Mesendoderm (in vitro differentiated cells): ENCODE measurements around the gene VPS4B.

ENCODE experiments used
- DNase-seq: peaks from one replicate; pipeline ENCODE4 v3.0.0; 2013
- H2AK5ac ChIP-seq: 2 replicates; pipeline ENCODE4 v1.6.1; 2013; ENCODE audit warnings: low read length, inconsistent platforms
- H2BK120ac ChIP-seq: 2 replicates; pipeline ENCODE4 v1.6.1; 2013; ENCODE audit warnings: low read depth, mild to moderate bottlenecking, low read length, moderate library complexity, mixed read lengths
- H2BK15ac ChIP-seq: replicated peaks from 2 replicates; pipeline ENCODE4 v1.6.1; 2013; ENCODE audit warnings: low read depth, mild to moderate bottlenecking, moderate library complexity
- H2BK5ac ChIP-seq: 2 replicates; pipeline ENCODE4 v1.6.1; 2013; ENCODE audit warnings: low read length, inconsistent platforms
- H3K18ac ChIP-seq: 2 replicates; pipeline ENCODE4 v1.6.1; 2013; ENCODE audit warnings: mild to moderate bottlenecking, low read length, mixed read lengths
- H3K23ac ChIP-seq: one replicate; pipeline ENCODE4 v1.6.1; 2013; ENCODE audit warnings: low read length
- H3K27ac ChIP-seq: 2 replicates; pipeline ENCODE4 v1.5.1; 2013; ENCODE audit warnings: low read depth, mild to moderate bottlenecking, inconsistent platforms, low read length, moderate library complexity
- H3K27me3 ChIP-seq: 2 replicates; pipeline ENCODE4 v1.6.1; 2013; ENCODE audit warnings: low read length, control low read depth, mild to moderate bottlenecking, inconsistent platforms; ENCODE audit not compliant: insufficient read depth, poor library complexity
- H3K36me3 ChIP-seq: 2 replicates; pipeline ENCODE4 v1.6.1; 2013; ENCODE audit warnings: low read length, inconsistent platforms; ENCODE audit not compliant: control insufficient read depth, insufficient read depth
- H3K4ac ChIP-seq: one replicate; pipeline ENCODE4 v1.6.1; 2013; ENCODE audit warnings: low read depth, mild to moderate bottlenecking, low read length, moderate library complexity
- H3K4me1 ChIP-seq: 2 replicates; pipeline ENCODE4 v1.6.1; 2013; ENCODE audit warnings: low read depth, low read length, inconsistent platforms; ENCODE audit not compliant: control insufficient read depth
- H3K4me2 ChIP-seq: 2 replicates; pipeline ENCODE4 v1.6.1; 2013; ENCODE audit warnings: low read length
- H3K4me3 ChIP-seq: 2 replicates; pipeline ENCODE4 v1.5.1; 2013; ENCODE audit warnings: mild to moderate bottlenecking, low read length
- H3K56ac ChIP-seq: one replicate; pipeline ENCODE4 v1.6.1; 2013; ENCODE audit warnings: low read length
- H3K79me1 ChIP-seq: 2 replicates; pipeline ENCODE4 v1.6.1; 2013; ENCODE audit warnings: low read length, inconsistent platforms
- H3K79me2 ChIP-seq: 2 replicates; pipeline ENCODE4 v1.6.1; 2013; ENCODE audit warnings: mild to moderate bottlenecking, low read length; ENCODE audit not compliant: control insufficient read depth, insufficient read depth
- H3K9ac ChIP-seq: 2 replicates; pipeline ENCODE4 v1.6.1; 2013; ENCODE audit warnings: low read length, inconsistent platforms
- H4K5ac ChIP-seq: one replicate; pipeline ENCODE4 v1.6.1; 2013; ENCODE audit warnings: low read length
- H4K8ac ChIP-seq: one replicate; pipeline ENCODE4 v1.6.1; 2013; ENCODE audit warnings: low read depth, mild to moderate bottlenecking, control low read depth, low read length, moderate library complexity
- WGBS: extraction: QIAGEN DNeasy Blood & Tissue Kit; methylation state at CpG from one replicate; pipeline ENCODE4 v1.1.7; 2013; ENCODE audit warnings: low lambda C conversion rate, missing lambda C conversion rate; ENCODE audit not compliant: insufficient coverage; ENCODE audit errors: extremely low coverage; 5-methylcytosine and 5-hydroxymethylcytosine counted together

Gene VPS4B

GRCh38 chr18:63377275-63377980 lies 44.8 kb downstream of the VPS4B start:
- no peak overlapping the region for H2BK120ac ChIP-seq
- no peak overlapping the region for H3K4ac ChIP-seq
- no CpG with 5 or more reads among the region's 2 CpGs for WGBS
- no peaks in the 10 kb centered on the region for H3K36me3 ChIP-seq
- H3K79me1 ChIP-seq = no peaks in the 10 kb centered on the region
- no peak overlapping the region for H3K9ac ChIP-seq
- H3K4me3 ChIP-seq = no peak overlapping the region
- H3K23ac ChIP-seq = no peak overlapping the region
- H3K18ac ChIP-seq = no peak overlapping the region
- no peak overlapping the region for H2BK5ac ChIP-seq
- H3K4me1 ChIP-seq = no peaks in the 10 kb centered on the region
- no peaks in the 10 kb centered on the region for H3K27me3 ChIP-seq
- no peak overlapping the region for H3K27ac ChIP-seq
- no peak overlapping the region for H4K8ac ChIP-seq
- no peak overlapping the region for H3K56ac ChIP-seq
- H2AK5ac ChIP-seq = no peak overlapping the region
- H3K4me2 ChIP-seq = no peak overlapping the region
- H4K5ac ChIP-seq = no peak overlapping the region
- H3K79me2 ChIP-seq = no peaks in the 10 kb centered on the region
- no peak for DNase-seq
- no peak overlapping the region for H2BK15ac ChIP-seq

DNA sequence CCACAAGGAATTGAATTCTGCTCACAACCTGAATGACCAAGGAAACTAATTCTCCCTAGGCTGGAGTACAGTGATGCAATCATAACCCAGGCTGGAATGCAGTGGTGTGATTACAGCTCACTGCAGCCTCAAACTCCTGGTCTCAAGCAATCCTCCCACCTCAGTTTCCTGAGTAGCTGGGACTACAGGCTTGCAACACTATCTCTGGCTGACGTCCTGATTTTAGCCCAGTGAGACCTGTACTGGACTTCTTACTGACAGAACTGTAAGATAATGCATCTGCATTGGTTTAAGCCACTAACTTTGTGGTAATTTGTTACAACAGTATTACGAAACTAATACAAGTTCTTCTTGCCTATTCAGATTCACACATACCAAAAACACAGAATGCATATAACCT lies 45.7 kb downstream of the VPS4B start:
- H4K8ac ChIP-seq = no peak overlapping the region

GRCh38 chr18:63374540-63374939 lies 47.7 kb downstream of the VPS4B start:
- no peaks in the 10 kb centered on the region for H3K79me2 ChIP-seq
- no peak overlapping the region for H3K27ac ChIP-seq
- H4K5ac ChIP-seq = no peak overlapping the region
- no peak overlapping the region for H3K23ac ChIP-seq
- no peak overlapping the region for H3K9ac ChIP-seq
- no peak overlapping the region for H2AK5ac ChIP-seq
- no peaks in the 10 kb centered on the region for H3K27me3 ChIP-seq
- H3K56ac ChIP-seq = no peak overlapping the region
- no peak overlapping the region for H3K18ac ChIP-seq
- WGBS = no CpG with 5 or more reads among the region's 1 CpG
- H3K4me2 ChIP-seq = no peak overlapping the region
- H3K4me1 ChIP-seq = no peaks in the 10 kb centered on the region
- no peak overlapping the region for H3K4ac ChIP-seq
- H2BK120ac ChIP-seq = no peak overlapping the region
- no peak overlapping the region for H2BK5ac ChIP-seq
- H4K8ac ChIP-seq = no peak overlapping the region
- H3K36me3 ChIP-seq = no peaks in the 10 kb centered on the region
- no peak overlapping the region for H3K4me3 ChIP-seq
- DNase-seq = no peak
- H3K79me1 ChIP-seq = no peaks in the 10 kb centered on the region
- no peak overlapping the region for H2BK15ac ChIP-seq

More for the DNA sequence above, 45.7 kb downstream of the VPS4B start:
- Histone ChIP-seq H3K79me1 (no peaks in the 10 kb centered on the region), H3K4me1 (no peaks in the 10 kb centered on the region), H3K4ac (no peak overlapping the region), H3K9ac (no peak overlapping the region), H3K27ac (no peak overlapping the region), H3K56ac (no peak overlapping the region), H3K36me3 (no peaks in the 10 kb centered on the region), H3K4me2 (no peak overlapping the region), H3K79me2 (no peaks in the 10 kb centered on the region), H3K18ac (no peak overlapping the region), H2BK120ac (no peak overlapping the region), H2AK5ac (no peak overlapping the region), H3K23ac (no peak overlapping the region), H3K4me3 (no peak overlapping the region), H4K5ac (no peak overlapping the region), H2BK5ac (no peak overlapping the region), H3K27me3 (no peaks in the 10 kb centered on the region), H2BK15ac (no peak overlapping the region)
- DNase-seq = no peak
- WGBS = no CpG with 5 or more reads among the region's 2 CpGs

DNA sequence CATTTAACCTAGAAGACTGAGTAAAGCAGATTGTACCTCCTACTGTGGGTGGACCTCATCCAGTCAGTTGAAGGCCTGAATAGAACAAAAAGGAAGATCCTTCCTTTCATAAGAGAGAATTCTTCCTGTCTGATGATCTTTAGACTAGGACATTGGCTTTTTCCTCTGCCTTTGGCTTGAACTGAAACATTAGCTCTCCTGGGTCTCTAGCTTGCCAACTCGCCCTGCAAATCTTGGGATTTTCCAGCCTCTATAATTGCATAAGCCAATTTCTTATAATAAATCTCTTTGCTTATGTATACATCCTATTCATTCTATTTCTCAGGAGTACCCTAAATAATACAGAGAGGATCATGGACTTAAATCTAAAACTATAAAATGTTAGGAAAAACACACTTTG lies 49.1 kb downstream of the VPS4B start:
- H2BK5ac ChIP-seq = no peak overlapping the region
- no peak overlapping the region for H3K9ac ChIP-seq
- no peaks in the 10 kb centered on the region for H3K4me1 ChIP-seq
- H3K18ac ChIP-seq = no peak overlapping the region
- H3K27me3 ChIP-seq = no peaks in the 10 kb centered on the region
- H2AK5ac ChIP-seq = no peak overlapping the region
- H3K56ac ChIP-seq = no peak overlapping the region
- no peak overlapping the region for H2BK15ac ChIP-seq
- no peak overlapping the region for H4K8ac ChIP-seq
- no peaks in the 10 kb centered on the region for H3K79me2 ChIP-seq
- no peak overlapping the region for H3K4me2 ChIP-seq
- no CpG with 5 or more reads among the region's 1 CpG for WGBS
- no peak overlapping the region for H3K23ac ChIP-seq
- no peak overlapping the region for H3K4ac ChIP-seq
- H4K5ac ChIP-seq = no peak overlapping the region
- H3K79me1 ChIP-seq = no peaks in the 10 kb centered on the region
- H3K4me3 ChIP-seq = no peak overlapping the region
- DNase-seq = no peak
- no peak overlapping the region for H3K27ac ChIP-seq
- no peaks in the 10 kb centered on the region for H3K36me3 ChIP-seq
- no peak overlapping the region for H2BK120ac ChIP-seq

DNA sequence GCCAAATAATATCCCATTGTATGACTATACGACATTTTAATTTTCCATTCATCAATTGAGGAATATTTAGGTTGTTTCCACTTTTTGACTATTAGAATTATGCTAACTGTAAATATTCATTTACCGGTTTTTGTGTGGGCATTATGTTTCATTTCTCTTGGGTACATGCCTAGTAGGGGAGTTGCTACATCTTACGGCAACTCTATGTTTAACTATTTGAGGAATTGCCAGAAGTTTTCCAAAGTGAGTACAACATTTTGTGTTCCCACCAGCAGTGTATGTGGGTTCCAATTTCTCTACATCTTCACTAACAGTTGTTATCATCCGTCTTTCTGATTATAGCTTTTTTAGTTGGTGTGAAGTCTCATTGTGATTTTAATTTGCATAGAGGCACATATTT lies 53.7 kb downstream of the VPS4B start:
- Histone ChIP-seq H3K27me3 (no peaks in the 10 kb centered on the region), H2AK5ac (no peak overlapping the region), H3K23ac (no peak overlapping the region), H3K27ac (no peak overlapping the region), H3K79me1 (peaks cover 3% of the 10 kb centered on the region), H2BK5ac (no peak overlapping the region), H3K79me2 (peaks cover 10% of the 10 kb centered on the region), H2BK120ac (no peak overlapping the region), H3K18ac (no peak overlapping the region), H2BK15ac (no peak overlapping the region), H3K4me3 (no peak overlapping the region), H4K8ac (no peak overlapping the region), H4K5ac (no peak overlapping the region), H3K4me2 (no peak overlapping the region), H3K4ac (no peak overlapping the region), H3K36me3 (no peaks in the 10 kb centered on the region), H3K9ac (no peak overlapping the region), H3K4me1 (no peaks in the 10 kb centered on the region), H3K56ac (no peak overlapping the region)
- DNase-seq = no peak
- 100% methylated on average over 1 of the region's 4 CpGs for WGBS
